GM19239 (cell line): ENCODE measurements around the gene ABO.
"Not testable (repeated sequence)": the region's sequence is repeated elsewhere in the genome, so short reads cannot be mapped to it uniquely, and the experiment has no call there.

Experiments
- DNase-seq: peaks from one replicate; pipeline ENCODE4 v3.0.0; 2011; ENCODE audit warnings: low spot score; ENCODE audit not compliant: insufficient read length
- FAIRE-seq: peaks from 2 replicates; lab custom pipeline; 2011; peaks lifted over from hg19 to GRCh38; lab: Jason Lieb, UNC

ABO gene

GRCh38 chr9:133268335-133269056 is 6.5 kb downstream of the ABO start:
- FAIRE-seq (no peak), DNase-seq (no peak)

- no peak for FAIRE-seq
- DNase-seq, result no peak
These were observed 10.7 kb downstream of the ABO start for GRCh38 chr9:133264235-133264764.

- DNase-seq, result no peak
- no peak for FAIRE-seq
These were observed 11.4 kb downstream of the ABO start for GRCh38 chr9:133263557-133263956.

- FAIRE-seq (no peak), DNase-seq (no peak)
These were observed 12.8 kb downstream of the ABO start for GRCh38 chr9:133262226-133262625.

GRCh38 chr9:133261753-133262120 is 13.3 kb downstream of the ABO start:
- DNase-seq (no peak), FAIRE-seq (no peak)

GRCh38 chr9:133261103-133261752 is 13.8 kb downstream of the ABO start:
- DNase-seq, result no peak
- no peak for FAIRE-seq

GRCh38 chr9:133260334-133261102 is 14.5 kb downstream of the ABO start:
- FAIRE-seq (no peak), DNase-seq (no peak)

GRCh38 chr9:133258061-133259015 is 16.7 kb downstream of the ABO start:
- no peak for DNase-seq
- FAIRE-seq, result no peak

GRCh38 chr9:133257465-133257956 is 17.5 kb downstream of the ABO start:
- DNase-seq, result no peak
- no peak for FAIRE-seq

GRCh38 chr9:133256686-133257091 is 18.3 kb downstream of the ABO start:
- no peak for DNase-seq

GRCh38 chr9:133256136-133256461 is 18.9 kb downstream of the ABO start:
- FAIRE-seq (no peak), DNase-seq (no peak)

More at GRCh38 chr9:133256686-133257091, 18.3 kb downstream of the ABO start:
- FAIRE-seq, result no peak

GRCh38 chr9:133255371-133256135 is 19.4 kb downstream of the ABO start:
- no peak for FAIRE-seq
- no peak for DNase-seq

- DNase-seq (no peak), FAIRE-seq (no peak)
These were observed 20.5 kb downstream of the ABO start for GRCh38 chr9:133254471-133254870.

GRCh38 chr9:133253268-133253667 is 21.7 kb downstream of the ABO start:
- FAIRE-seq, result no peak
- DNase-seq, result no peak

- DNase-seq (no peak), FAIRE-seq (no peak)
These were observed 22.5 kb downstream of the ABO start for GRCh38 chr9:133252301-133253020.

- FAIRE-seq (no peak), DNase-seq (no peak)
These were observed 23.2 kb downstream of the ABO start for GRCh38 chr9:133251773-133252172.

GRCh38 chr9:133251221-133251620 is 23.8 kb downstream of the ABO start:
- FAIRE-seq, DNase-seq: not testable (repeated sequence)

GRCh38 chr9:133250741-133251170 is 24.2 kb downstream of the ABO start:
- no peak for DNase-seq
- no peak for FAIRE-seq
